Neuron (in vitro differentiated cells): ENCODE results near the gene FAM72B.
"Not testable (repeated sequence)": the region's sequence is repeated elsewhere in the genome, so short reads cannot be mapped to it uniquely, and the experiment has no call there.

Source experiments
- H2AFZ ChIP-seq: one replicate; pipeline ENCODE4 v1.6.1; 2013; ENCODE audit warnings: low read depth, mild to moderate bottlenecking, inconsistent platforms, low read length, moderate library complexity
- H3K27me3 ChIP-seq: one replicate; pipeline ENCODE4 v1.6.1; 2013; ENCODE audit warnings: low read length; ENCODE audit not compliant: insufficient read depth
- H3K36me3 ChIP-seq: one replicate; pipeline ENCODE4 v1.6.1; 2013; ENCODE audit warnings: low read length; ENCODE audit not compliant: insufficient read depth
- H3K4me1 ChIP-seq: one replicate; pipeline ENCODE4 v1.6.1; 2013; ENCODE audit warnings: low read length; ENCODE audit not compliant: insufficient read depth
- H3K4me3 ChIP-seq: 2 replicates; pipeline ENCODE4 v1.5.1; 2013; ENCODE audit warnings: mild to moderate bottlenecking, low read length, moderate library complexity
- H3K9me3 ChIP-seq: one replicate; pipeline ENCODE4 v1.6.1; 2013; ENCODE audit warnings: low read length

The FAM72B gene

GRCh38 chr1:121183867-121184266, 273 bp downstream of the FAM72B start:
- H3K36me3 ChIP-seq, H3K9me3 ChIP-seq, H3K27me3 ChIP-seq, H3K4me1 ChIP-seq, H2AFZ ChIP-seq: not testable (repeated sequence)
- H3K4me3 ChIP-seq: peak overlapping the region; percentile 50

- H3K36me3 ChIP-seq, H3K4me1 ChIP-seq, H3K4me3 ChIP-seq: not testable (repeated sequence)
Observed at GRCh38 chr1:121178197-121178596, 5.9 kb downstream of the FAM72B start.

GRCh38 chr1:121176649-121177048, 7.5 kb downstream of the FAM72B start:
- H3K36me3 ChIP-seq, H3K27me3 ChIP-seq, H3K4me3 ChIP-seq, H2AFZ ChIP-seq, H3K4me1 ChIP-seq, H3K9me3 ChIP-seq: not testable (repeated sequence)

More at GRCh38 chr1:121178197-121178596, 5.9 kb downstream of the FAM72B start:
- H3K27me3 ChIP-seq, H2AFZ ChIP-seq, H3K9me3 ChIP-seq: not testable (repeated sequence)

- not testable (repeated sequence) for H3K4me3 ChIP-seq, H3K36me3 ChIP-seq, H2AFZ ChIP-seq, H3K9me3 ChIP-seq, H3K4me1 ChIP-seq, H3K27me3 ChIP-seq
Observed at GRCh38 chr1:121168152-121168668, 15.9 kb downstream of the FAM72B start.

- not testable (repeated sequence) for H3K36me3 ChIP-seq, H3K4me1 ChIP-seq, H3K27me3 ChIP-seq, H3K4me3 ChIP-seq, H3K9me3 ChIP-seq, H2AFZ ChIP-seq
Observed at GRCh38 chr1:121167225-121167738, 16.9 kb downstream of the FAM72B start.

GRCh38 chr1:121165296-121165695, 18.8 kb downstream of the FAM72B start:
- H3K4me3 ChIP-seq, H3K9me3 ChIP-seq, H2AFZ ChIP-seq, H3K4me1 ChIP-seq, H3K36me3 ChIP-seq, H3K27me3 ChIP-seq: not testable (repeated sequence)

GRCh38 chr1:121163850-121164757, 20.0 kb downstream of the FAM72B start:
- not testable (repeated sequence) for H3K4me3 ChIP-seq, H2AFZ ChIP-seq, H3K27me3 ChIP-seq, H3K9me3 ChIP-seq, H3K36me3 ChIP-seq, H3K4me1 ChIP-seq

- H3K9me3 ChIP-seq, H3K4me3 ChIP-seq, H3K4me1 ChIP-seq, H3K27me3 ChIP-seq, H3K36me3 ChIP-seq, H2AFZ ChIP-seq: not testable (repeated sequence)
Observed at GRCh38 chr1:121161199-121161901, 22.8 kb downstream of the FAM72B start.

- H3K27me3 ChIP-seq: not testable (repeated sequence)
Observed at GRCh38 chr1:121160118-121160517, 24.0 kb downstream of the FAM72B start.

GRCh38 chr1:121157609-121158008, 26.5 kb downstream of the FAM72B start:
- not testable (repeated sequence) for H2AFZ ChIP-seq, H3K4me1 ChIP-seq, H3K36me3 ChIP-seq, H3K9me3 ChIP-seq, H3K4me3 ChIP-seq, H3K27me3 ChIP-seq

More at GRCh38 chr1:121160118-121160517, 24.0 kb downstream of the FAM72B start:
- H3K4me3 ChIP-seq, H3K36me3 ChIP-seq, H3K4me1 ChIP-seq, H2AFZ ChIP-seq, H3K9me3 ChIP-seq: not testable (repeated sequence)

- not testable (repeated sequence) for H3K9me3 ChIP-seq, H2AFZ ChIP-seq, H3K4me3 ChIP-seq, H3K27me3 ChIP-seq, H3K4me1 ChIP-seq, H3K36me3 ChIP-seq
Observed at GRCh38 chr1:121156958-121157603, 27.1 kb downstream of the FAM72B start.

GRCh38 chr1:121155671-121156358, 28.3 kb downstream of the FAM72B start:
- H3K9me3 ChIP-seq, H3K27me3 ChIP-seq, H3K4me1 ChIP-seq, H3K4me3 ChIP-seq, H3K36me3 ChIP-seq, H2AFZ ChIP-seq: not testable (repeated sequence)

GRCh38 chr1:121154811-121155210, 29.3 kb downstream of the FAM72B start:
- not testable (repeated sequence) for H3K36me3 ChIP-seq, H2AFZ ChIP-seq, H3K9me3 ChIP-seq, H3K4me1 ChIP-seq, H3K27me3 ChIP-seq, H3K4me3 ChIP-seq
